GM12878 (cell line): Measurements from ENCODE around the gene GNG12. TPM values are rescaled to one million over a fixed set of nuclear protein-coding genes. Genes with fewer than 3 reads are reported as not detected.

Experiments used
- BHLHE40 ChIP-seq, 2 experiments: fragments of 450-650 bp in 1 of 2; IDR thresholded peaks; 2 replicates each; pipeline ENCODE4 v1.6.1; 2011 to 2017; ENCODE audit warnings: low read depth in 2 of 2, borderline replicate concordance in 1 of 2, improper control_type of control experiment in 1 of 2, low read length in 1 of 2, mild to moderate bottlenecking in 1 of 2
- CREB1 ChIP-seq: IDR thresholded peaks from 2 replicates; pipeline ENCODE4 v1.6.1; 2012; ENCODE audit warnings: low read depth, mild to moderate bottlenecking, inconsistent platforms
- DPF2 ChIP-seq: fragments of 450-650 bp; IDR thresholded peaks from 2 replicates; pipeline ENCODE4 v1.6.1; 2017; ENCODE audit warnings: mild to moderate bottlenecking
- E2F8 ChIP-seq: fragments of 450-650 bp; IDR thresholded peaks from 2 replicates; pipeline ENCODE4 v1.6.1; 2018; ENCODE audit warnings: mild to moderate bottlenecking, low read depth, moderate library complexity; ENCODE audit not compliant: partially characterized antibody
- GABPA ChIP-seq: IDR thresholded peaks from 2 replicates; pipeline ENCODE4 v1.6.1; 2014; ENCODE audit warnings: antibody characterized with exemption, low read depth, mild to moderate bottlenecking, inconsistent platforms
- GATAD2B ChIP-seq: fragments of 450-650 bp; conservative IDR thresholded peaks from 2 replicates; pipeline ENCODE4 v1.6.1; 2017; ENCODE audit warnings: low read depth, mild to moderate bottlenecking, moderate library complexity
- HDAC6 ChIP-seq: fragments of 200-600 bp; sonication (generic); IDR thresholded peaks from one replicate; pipeline ENCODE4 v1.8.0; 2017; ENCODE audit warnings: antibody characterized with exemption; ENCODE audit not compliant: unreplicated experiment
- KLF5 ChIP-seq: fragments of 450-650 bp; IDR thresholded peaks from 2 replicates; pipeline ENCODE4 v1.6.1; 2014; ENCODE audit warnings: mild to moderate bottlenecking; ENCODE audit not compliant: partially characterized antibody
- MEF2B ChIP-seq: fragments of 450-650 bp; IDR thresholded peaks from 2 replicates; pipeline ENCODE4 v1.6.1; 2018; ENCODE audit warnings: mild to moderate bottlenecking, moderate library complexity; ENCODE audit not compliant: partially characterized antibody, poor library complexity, severe bottlenecking
- MTA2 ChIP-seq: fragments of 450-650 bp; IDR thresholded peaks from 2 replicates; pipeline ENCODE4 v1.6.1; 2016; ENCODE audit warnings: low read depth, mild to moderate bottlenecking, moderate library complexity
- NBN ChIP-seq: fragments of 450-650 bp; IDR thresholded peaks from 2 replicates; pipeline ENCODE4 v1.6.1; 2016
- NFIC ChIP-seq: IDR thresholded peaks from 2 replicates; pipeline ENCODE4 v1.6.1; 2012; ENCODE audit warnings: low read depth, mild to moderate bottlenecking, inconsistent platforms, low read length, moderate library complexity
- RB1 ChIP-seq: fragments of 450-650 bp; formaldehyde crosslinking; IDR thresholded peaks from 2 replicates; pipeline ENCODE4 v1.6.1; 2017; ENCODE audit warnings: mild to moderate bottlenecking, borderline replicate concordance
- RUNX3 ChIP-seq: IDR thresholded peaks from 2 replicates; pipeline ENCODE4 v1.6.1; 2012; ENCODE audit warnings: low read length, inconsistent platforms
- SMC3 ChIP-seq: IDR thresholded peaks from 2 replicates; pipeline ENCODE4 v1.6.1; 2011; ENCODE audit warnings: low read length, improper control_type of control experiment, borderline replicate concordance
- SRF ChIP-seq, 2 experiments: IDR thresholded peaks; 2 replicates each; pipeline ENCODE4 v1.6.1; 2011; ENCODE audit warnings: low read depth in 2 of 2, low read length in 2 of 2, mild to moderate bottlenecking in 1 of 2, moderate library complexity in 1 of 2
- ZSCAN29 ChIP-seq: fragments of 450-650 bp; IDR thresholded peaks from 2 replicates; pipeline ENCODE4 v1.6.1; 2017; ENCODE audit warnings: mild to moderate bottlenecking, moderate library complexity
- polyA plus RNA-seq, 11 experiments: library from polyadenylated mRNA; depleted of rRNA in 4 of 11; unstranded in 6 of 11; stranded (reverse) in 5 of 11; fragments of >200 nt; fragmentation: Nextera tagmentation in 4 of 11; fragmentation: Illumina TruSeq in 1 of 11; extraction: Ambion mirVana in 4 of 11; extraction: Trizol in 1 of 11; gene quantifications; 1 replicate in 1 of 11; 2 replicates in 10 of 11; pipeline versions ENCODE4 v1.2.1 to v1.2.3, GENCODE V29; 2011 to 2016; ENCODE audit warnings: inconsistent platforms in 2 of 11, missing spikeins in 2 of 11, low read depth in 1 of 11
- total RNA-seq, 4 experiments: library from RNA; depleted of rRNA in 3 of 4; stranded (reverse); fragments of >200 nt in 3 of 4; fragmentation: Illumina TruSeq in 1 of 4; extraction: Trizol in 1 of 4; gene quantifications; 2 replicates each; pipeline versions ENCODE4 v1.2.1 to v1.2.3, GENCODE V29; 2013 to 2021
- TF ChIP-seq, protein P1 (sequence below): fragments of 450-650 bp; IDR thresholded peaks from 2 replicates; pipeline ENCODE4 v1.6.1; 2017; ENCODE audit warnings: mild to moderate bottlenecking, low read depth, inconsistent platforms; ENCODE audit not compliant: poor library complexity, severe bottlenecking
- TF ChIP-seq, protein P2 (sequence below): IDR thresholded peaks from 2 replicates; pipeline ENCODE4 v1.6.1; 2011; ENCODE audit warnings: borderline replicate concordance, low read depth, mild to moderate bottlenecking, moderate library complexity, low read length; ENCODE audit not compliant: insufficient read depth, poor library complexity, severe bottlenecking

The GNG12 gene
- total and polyA plus RNA-seq, 10 of the 15 experiments (the other 5 are each of a cell fraction or from before 2014, with no cell fraction given), result 0.22 to 32.8 (median 0.35) TPM

GRCh38 chr1:67686267-67687197, 146.7 kb downstream of the GNG12 start (continued):
- TF ChIP-seq E2F8, result peak; percentile 29
- TF ChIP-seq, protein P1, sequence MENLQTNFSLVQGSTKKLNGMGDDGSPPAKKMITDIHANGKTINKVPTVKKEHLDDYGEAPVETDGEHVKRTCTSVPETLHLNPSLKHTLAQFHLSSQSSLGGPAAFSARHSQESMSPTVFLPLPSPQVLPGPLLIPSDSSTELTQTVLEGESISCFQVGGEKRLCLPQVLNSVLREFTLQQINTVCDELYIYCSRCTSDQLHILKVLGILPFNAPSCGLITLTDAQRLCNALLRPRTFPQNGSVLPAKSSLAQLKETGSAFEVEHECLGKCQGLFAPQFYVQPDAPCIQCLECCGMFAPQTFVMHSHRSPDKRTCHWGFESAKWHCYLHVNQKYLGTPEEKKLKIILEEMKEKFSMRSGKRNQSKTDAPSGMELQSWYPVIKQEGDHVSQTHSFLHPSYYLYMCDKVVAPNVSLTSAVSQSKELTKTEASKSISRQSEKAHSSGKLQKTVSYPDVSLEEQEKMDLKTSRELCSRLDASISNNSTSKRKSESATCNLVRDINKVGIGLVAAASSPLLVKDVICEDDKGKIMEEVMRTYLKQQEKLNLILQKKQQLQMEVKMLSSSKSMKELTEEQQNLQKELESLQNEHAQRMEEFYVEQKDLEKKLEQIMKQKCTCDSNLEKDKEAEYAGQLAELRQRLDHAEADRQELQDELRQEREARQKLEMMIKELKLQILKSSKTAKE, result peak; percentile 88
- TF ChIP-seq MEF2B, result no peak
- TF ChIP-seq RUNX3, result peak; percentile 85
- TF ChIP-seq, protein P2, sequence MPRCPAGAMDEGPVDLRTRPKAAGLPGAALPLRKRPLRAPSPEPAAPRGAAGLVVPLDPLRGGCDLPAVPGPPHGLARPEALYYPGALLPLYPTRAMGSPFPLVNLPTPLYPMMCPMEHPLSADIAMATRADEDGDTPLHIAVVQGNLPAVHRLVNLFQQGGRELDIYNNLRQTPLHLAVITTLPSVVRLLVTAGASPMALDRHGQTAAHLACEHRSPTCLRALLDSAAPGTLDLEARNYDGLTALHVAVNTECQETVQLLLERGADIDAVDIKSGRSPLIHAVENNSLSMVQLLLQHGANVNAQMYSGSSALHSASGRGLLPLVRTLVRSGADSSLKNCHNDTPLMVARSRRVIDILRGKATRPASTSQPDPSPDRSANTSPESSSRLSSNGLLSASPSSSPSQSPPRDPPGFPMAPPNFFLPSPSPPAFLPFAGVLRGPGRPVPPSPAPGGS, result peak; percentile 24
- no peak for TF ChIP-seq GABPA
- no peak for TF ChIP-seq ZSCAN29
- TF ChIP-seq RB1, result no peak
- peak; percentile 58 for TF ChIP-seq DPF2
- TF ChIP-seq KLF5, result peak; percentile 35
- peak; percentile 38; the same call in 1 of the 2 replicates for TF ChIP-seq CREB1
- TF ChIP-seq NBN, result 0 out of 2 replicates have a peak, but pooled peaks have one; percentile 69
- peak; percentile 63; the same call in 1 of the 2 replicates for TF ChIP-seq MTA2
- no peak for TF ChIP-seq HDAC6
- peak; percentile 41; the same call in 1 of the 2 replicates for TF ChIP-seq NFIC
- TF ChIP-seq SRF (IDR thresholded peaks at IDR 0.05; ENCODE audit: low read depth in 2 of 2, low read length in 2 of 2), result no peak
- TF ChIP-seq GATAD2B, result 0 out of 2 replicates have a peak, but pooled peaks have one; percentile 30
- no peak for TF ChIP-seq SMC3
- peak; percentile 61 to 74 for TF ChIP-seq BHLHE40 (IDR thresholded peaks at IDR 0.05; ENCODE audit: borderline replicate concordance in 1 of 2, low read depth in 2 of 2, low read length in 1 of 2)
